K562 (cell line): Measurements from ENCODE around the gene MOGAT2. TPM values are rescaled to one million over a fixed set of nuclear protein-coding genes. Genes with fewer than 3 reads are reported as not detected.
A peak's percentile ranks its signal among the peaks of the same experiment; 100 is the strongest.

Experiments used
- ARID2 ChIP-seq: fragments of 450-650 bp; IDR thresholded peaks from 2 replicates; pipeline ENCODE4 v1.6.1; 2017; ENCODE audit warnings: antibody characterized with exemption, mild to moderate bottlenecking
- CSDE1 ChIP-seq, 2 experiments: fragments of 450-650 bp; IDR thresholded peaks; 2 replicates each; pipeline ENCODE4 v1.6.1; 2016; ENCODE audit warnings: mild to moderate bottlenecking in 1 of 2
- ELF1 ChIP-seq: fragments of 200-800 bp; sonication (Bioruptor generic); IDR thresholded peaks from 2 replicates; pipeline ENCODE4 v1.6.1; 2016; ENCODE audit warnings: missing genetic modification characterization, missing compliant biosample characterization
- ERF ChIP-seq: fragments of 450-650 bp; formaldehyde crosslinking; IDR thresholded peaks from 2 replicates; pipeline ENCODE4 v1.4.0; 2020; ENCODE audit warnings: mild to moderate bottlenecking, mixed read lengths
- FOSL1 ChIP-seq: fragments of 200-800 bp; sonication (Bioruptor generic); conservative IDR thresholded peaks from 2 replicates; pipeline ENCODE4 v1.6.1; 2016; ENCODE audit warnings: missing genetic modification characterization, missing compliant biosample characterization
- FOXK2 ChIP-seq, 2 experiments: fragments of 450-650 bp; IDR thresholded peaks in 1 of 2; conservative IDR thresholded peaks in 1 of 2; 2 replicates each; pipeline ENCODE4 v1.6.1; 2016; ENCODE audit warnings: low read depth in 2 of 2, mild to moderate bottlenecking in 1 of 2
- HNRNPL ChIP-seq: fragments of 200-400 bp; formaldehyde crosslinking; IDR thresholded peaks from 2 replicates; pipeline ENCODE4 v1.6.1; 2017; ENCODE audit warnings: low read depth, mild to moderate bottlenecking, low read length
- KAT2B ChIP-seq: IDR thresholded peaks from one replicate; pipeline ENCODE4 v1.6.1; 2012; ENCODE audit warnings: low read depth, mild to moderate bottlenecking, control low read depth, inconsistent platforms, low read length, moderate library complexity
- KAT8 ChIP-seq: fragments of 450-650 bp; IDR thresholded peaks from 2 replicates; pipeline ENCODE4 v1.6.1; 2016; ENCODE audit warnings: low read depth, mild to moderate bottlenecking
- KDM4B ChIP-seq, 2 experiments: fragments of 450-650 bp in 1 of 2; sonication (generic) in 1 of 2; IDR thresholded peaks; 2 replicates each; pipeline ENCODE4 v1.6.1; 2016 to 2017; ENCODE audit warnings: borderline replicate concordance in 2 of 2, antibody characterized with exemption in 1 of 2, low read depth in 1 of 2, mild to moderate bottlenecking in 1 of 2
- KLF16 ChIP-seq: IDR thresholded peaks from 2 replicates; pipeline ENCODE4 v1.6.1; 2016; ENCODE audit warnings: antibody characterized with exemption
- MTA2 ChIP-seq: fragments of 450-650 bp; IDR thresholded peaks from 2 replicates; pipeline ENCODE4 v1.6.1; 2016; ENCODE audit warnings: low read depth
- NCOR1 ChIP-seq: fragments of 450-650 bp; IDR thresholded peaks from 2 replicates; pipeline ENCODE4 v1.6.1; 2016; ENCODE audit warnings: mild to moderate bottlenecking, moderate library complexity
- NFE2 ChIP-seq: IDR thresholded peaks from 2 replicates; pipeline ENCODE4 v1.6.1; 2014; ENCODE audit warnings: antibody characterized with exemption, low read depth
- PHB ChIP-seq: fragments of 250-450 bp; sonication (Bioruptor Pico); IDR thresholded peaks from 2 replicates; pipeline ENCODE4 v1.5.0; 2021
- PPARD ChIP-seq: fragments of 250-450 bp; sonication (Bioruptor Pico); IDR thresholded peaks from 2 replicates; pipeline ENCODE4 v1.8.0; 2022; ENCODE audit warnings: inconsistent platforms, mild to moderate bottlenecking, moderate library complexity
- RBM25 ChIP-seq: fragments of 200-400 bp; formaldehyde crosslinking; IDR thresholded peaks from 2 replicates; pipeline ENCODE4 v1.6.1; 2018; ENCODE audit warnings: low read length, low read depth, moderate library complexity; ENCODE audit not compliant: severe bottlenecking
- SMARCA4 ChIP-seq: fragments of 450-650 bp; IDR thresholded peaks from 2 replicates; pipeline ENCODE4 v1.6.1; 2016
- SNIP1 ChIP-seq: fragments of 450-650 bp; IDR thresholded peaks from 2 replicates; pipeline ENCODE4 v1.7.1; 2017; ENCODE audit warnings: low read depth, mild to moderate bottlenecking
- YY1 ChIP-seq, 3 experiments: IDR thresholded peaks; 2 replicates each; pipeline ENCODE4 v1.6.1; 2011; ENCODE audit warnings: low read length in 2 of 3, mild to moderate bottlenecking in 2 of 3, moderate library complexity in 2 of 3, borderline replicate concordance in 1 of 3, control low read depth in 1 of 3, low read depth in 1 of 3; ENCODE audit not compliant: insufficient read depth in 3 of 3, insufficient replicate concordance in 2 of 3, control insufficient read depth in 1 of 3, insufficient read length in 1 of 3; ENCODE audit errors: extremely low read depth in 1 of 3
- ZNF133 ChIP-seq: fragments of 250-450 bp; sonication (Bioruptor Pico); IDR thresholded peaks from 2 replicates; pipeline ENCODE4 v1.4.0; 2020; ENCODE audit warnings: mild to moderate bottlenecking
- ZNF57 ChIP-seq: fragments of 450-650 bp; formaldehyde crosslinking; IDR thresholded peaks from 2 replicates; pipeline ENCODE4 v1.4.0; 2020; ENCODE audit warnings: mild to moderate bottlenecking, moderate library complexity
- polyA plus RNA-seq, 8 experiments: library from polyadenylated mRNA; depleted of rRNA in 4 of 8; stranded (reverse) in 5 of 8; unstranded in 3 of 8; fragments of >200 nt; fragmentation: Nextera tagmentation in 2 of 8; fragmentation: Illumina TruSeq in 1 of 8; extraction: Ambion mirVana in 2 of 8; extraction: Trizol in 1 of 8; gene quantifications; 2 replicates each; pipeline versions ENCODE4 v1.2.1 to v1.2.3, GENCODE V29; 2011 to 2014; ENCODE audit warnings: inconsistent platforms in 1 of 8, missing spikeins in 1 of 8
- total RNA-seq, 7 experiments: library from RNA; depleted of rRNA in 6 of 7; stranded (reverse); fragments of >200 nt in 6 of 7; fragmentation: Illumina TruSeq in 2 of 7; extraction: Trizol in 2 of 7; gene quantifications; 2 replicates each; pipeline versions ENCODE4 v1.2.1 to v1.2.3, GENCODE V29; 2011 to 2021; ENCODE audit warnings: low replicate concordance in 1 of 7
- TF ChIP-seq, protein P1 (sequence below), 2 experiments: IDR thresholded peaks; 2 replicates each; pipeline ENCODE4 v1.6.1; 2011; ENCODE audit warnings: borderline replicate concordance in 1 of 2, control low read depth in 1 of 2, low read depth in 1 of 2, low read length in 1 of 2, mild to moderate bottlenecking in 1 of 2, mixed read lengths in 1 of 2, moderate library complexity in 1 of 2; ENCODE audit not compliant: insufficient read depth in 1 of 2, insufficient read length in 1 of 2, poor library complexity in 1 of 2, severe bottlenecking in 1 of 2; ENCODE audit errors: extremely low read depth in 1 of 2
- TF ChIP-seq, protein P2 (sequence below): sonication (generic); formaldehyde crosslinking; IDR thresholded peaks from 2 replicates; pipeline ENCODE4 v1.8.0; 2022; ENCODE audit warnings: missing genetic modification reagents, mild to moderate bottlenecking, borderline replicate concordance
- TF ChIP-seq, protein P3 (sequence below), 2 experiments: fragments of 250-450 bp in 1 of 2; fragments of 450-650 bp in 1 of 2; sonication (Bioruptor Pico) in 1 of 2; IDR thresholded peaks; 2 replicates each; pipeline versions ENCODE4 v1.6.1 to v1.8.0; 2016 to 2021; ENCODE audit warnings: mild to moderate bottlenecking in 2 of 2, moderate library complexity in 2 of 2, missing compliant biosample characterization in 1 of 2, missing genetic modification characterization in 1 of 2

MOGAT2 gene
- total and polyA plus RNA-seq, 9 of the 15 experiments (the other 6 are each of a cell fraction or from before 2014, with no cell fraction given), result 0.09 TPM; not detected in 7

DNA sequence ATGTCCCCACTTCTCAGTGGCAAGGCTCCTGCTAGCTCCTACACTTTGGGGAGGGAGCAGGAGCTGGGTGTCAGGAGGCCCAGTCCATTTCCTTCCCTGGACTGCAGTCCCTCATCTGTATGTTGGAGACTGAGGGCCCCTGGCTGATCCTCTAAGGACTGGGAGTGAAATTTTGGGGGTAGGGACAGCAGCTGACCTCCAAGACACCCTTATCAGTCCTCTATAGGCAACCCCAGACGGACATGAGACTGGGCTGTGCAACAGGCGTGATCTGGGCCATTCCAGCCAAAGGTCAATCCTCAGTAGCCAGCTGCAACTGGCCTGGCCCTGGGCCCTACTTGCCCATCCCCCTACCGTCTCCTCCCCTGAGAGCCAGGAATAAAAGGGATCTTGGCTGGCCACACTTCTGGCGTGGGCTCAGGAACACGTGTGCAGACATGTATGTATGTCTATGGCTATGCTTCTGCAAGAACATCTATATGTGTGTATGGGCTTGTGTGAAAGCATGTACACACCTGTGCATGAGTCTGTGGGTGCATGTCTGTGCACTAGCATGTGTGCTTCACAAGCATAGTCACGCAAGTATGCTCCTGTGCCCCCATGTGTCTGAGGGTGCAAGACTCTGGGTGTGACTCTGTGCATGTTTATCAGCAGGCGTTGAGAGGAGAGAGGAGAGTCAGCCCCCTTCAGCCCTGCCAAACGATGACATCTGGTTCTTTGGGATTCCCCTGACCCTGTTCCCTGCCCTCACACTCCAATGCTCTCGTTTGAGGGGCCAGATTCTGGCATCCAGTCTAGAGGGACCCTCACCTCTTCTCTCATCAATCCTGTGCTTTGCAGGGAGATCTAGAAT lies 26.3 kb downstream of the MOGAT2 start (continued):
- TF ChIP-seq, protein P1, sequence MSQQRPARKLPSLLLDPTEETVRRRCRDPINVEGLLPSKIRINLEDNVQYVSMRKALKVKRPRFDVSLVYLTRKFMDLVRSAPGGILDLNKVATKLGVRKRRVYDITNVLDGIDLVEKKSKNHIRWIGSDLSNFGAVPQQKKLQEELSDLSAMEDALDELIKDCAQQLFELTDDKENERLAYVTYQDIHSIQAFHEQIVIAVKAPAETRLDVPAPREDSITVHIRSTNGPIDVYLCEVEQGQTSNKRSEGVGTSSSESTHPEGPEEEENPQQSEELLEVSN (IDR thresholded peaks at IDR 0.05; ENCODE audit: borderline replicate concordance in 1 of 2, extremely low read depth in 1 of 2, insufficient read depth in 1 of 2, insufficient read length in 1 of 2, low read depth in 1 of 2, low read length in 1 of 2, poor library complexity in 1 of 2, severe bottlenecking in 1 of 2), result no peak
- TF ChIP-seq ZNF57 (CRISPR knock-in tag) (no peak), SNIP1 (no peak), NFE2 (no peak), KLF16 (peak; percentile 74), KAT2B (no peak), RBM25 (no peak), ARID2 (no peak), KAT8 (no peak), KDM4B (IDR thresholded peaks at IDR 0.05; ENCODE audit: borderline replicate concordance in 2 of 2, low read depth in 1 of 2) (no peak), ELF1 (tag) (no peak), CSDE1 (IDR thresholded peaks at IDR 0.05) (no peak), FOSL1 (no peak), FOXK2 (conservative IDR thresholded peaks at IDR 0.05 in 1 of 2, IDR thresholded peaks at IDR 0.05 in 1 of 2; ENCODE audit: low read depth in 2 of 2) (no peak), YY1 (IDR thresholded peaks at IDR 0.05; ENCODE audit: borderline replicate concordance in 1 of 3, control insufficient read depth in 1 of 3, extremely low read depth in 1 of 3, insufficient read depth in 3 of 3, insufficient read length in 1 of 3, insufficient replicate concordance in 2 of 3, low read depth in 1 of 3, low read length in 2 of 3) (no peak), PPARD (CRISPR knock-in tag) (no peak), SMARCA4 (no peak), ZNF133 (CRISPR knock-in tag) (no peak), HNRNPL (no peak), PHB (CRISPR knock-in tag) (no peak), MTA2 (peak; percentile 33; the same call in 1 of the 2 replicates), ERF (CRISPR knock-in tag) (no peak), NCOR1 (peak; percentile 52)
- TF ChIP-seq, protein P2, sequence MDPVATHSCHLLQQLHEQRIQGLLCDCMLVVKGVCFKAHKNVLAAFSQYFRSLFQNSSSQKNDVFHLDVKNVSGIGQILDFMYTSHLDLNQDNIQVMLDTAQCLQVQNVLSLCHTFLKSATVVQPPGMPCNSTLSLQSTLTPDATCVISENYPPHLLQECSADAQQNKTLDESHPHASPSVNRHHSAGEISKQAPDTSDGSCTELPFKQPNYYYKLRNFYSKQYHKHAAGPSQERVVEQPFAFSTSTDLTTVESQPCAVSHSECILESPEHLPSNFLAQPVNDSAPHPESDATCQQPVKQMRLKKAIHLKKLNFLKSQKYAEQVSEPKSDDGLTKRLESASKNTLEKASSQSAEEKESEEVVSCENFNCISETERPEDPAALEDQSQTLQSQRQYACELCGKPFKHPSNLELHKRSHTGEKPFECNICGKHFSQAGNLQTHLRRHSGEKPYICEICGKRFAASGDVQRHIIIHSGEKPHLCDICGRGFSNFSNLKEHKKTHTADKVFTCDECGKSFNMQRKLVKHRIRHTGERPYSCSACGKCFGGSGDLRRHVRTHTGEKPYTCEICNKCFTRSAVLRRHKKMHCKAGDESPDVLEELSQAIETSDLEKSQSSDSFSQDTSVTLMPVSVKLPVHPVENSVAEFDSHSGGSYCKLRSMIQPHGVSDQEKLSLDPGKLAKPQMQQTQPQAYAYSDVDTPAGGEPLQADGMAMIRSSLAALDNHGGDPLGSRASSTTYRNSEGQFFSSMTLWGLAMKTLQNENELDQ (CRISPR knock-in tag), result no peak
- TF ChIP-seq, protein P3, sequence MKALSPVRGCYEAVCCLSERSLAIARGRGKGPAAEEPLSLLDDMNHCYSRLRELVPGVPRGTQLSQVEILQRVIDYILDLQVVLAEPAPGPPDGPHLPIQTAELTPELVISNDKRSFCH (CRISPR knock-in tag; IDR thresholded peaks at IDR 0.05), result no peak
- TF ChIP-seq, protein P3 (tag; IDR thresholded peaks at IDR 0.05), result peak; percentile 67; the same call in 1 of the 2 replicates
